Lung (tissue), 12 donors: ENCODE data around the gene CDH26. TPM values are rescaled to one million over a fixed set of nuclear protein-coding genes. Genes with fewer than 3 reads are reported as not detected.
A peak's percentile ranks its signal among the peaks of the same experiment; 100 is the strongest.

Experiments
- ATAC-seq: fragments of 200-7000 bp; cut with Tn5 transposase; one replicate; pipeline ENCODE4 v1.9.1; 2020; ENCODE audit warnings: moderate number of reproducible peaks; ENCODE audit not compliant: insufficient read depth, low FRiP score
- DNase-seq, 3 donors: peaks; one replicate each; pipeline ENCODE4 v3.0.0-alpha.2; 2013 to 2017
- H3K27ac ChIP-seq, 2 donors: one replicate each; pipeline ENCODE4 v1.5.1; 2013; ENCODE audit warnings: mild to moderate bottlenecking in 2 of 2, moderate library complexity in 2 of 2, control low read depth in 1 of 2, inconsistent platforms in 1 of 2, low read depth in 1 of 2, low read length in 1 of 2
- H3K27me3 ChIP-seq, 3 donors: one replicate each; pipeline ENCODE4 v1.5.1; 2013; ENCODE audit warnings: low read length in 2 of 3; ENCODE audit not compliant: control insufficient read depth in 3 of 3, insufficient read depth in 3 of 3
- H3K36me3 ChIP-seq, 4 donors: one replicate each; pipeline ENCODE4 v1.5.1; 2013; ENCODE audit warnings: low read length in 4 of 4, mild to moderate bottlenecking in 1 of 4, moderate library complexity in 1 of 4; ENCODE audit not compliant: control insufficient read depth in 4 of 4, insufficient read depth in 4 of 4
- H3K4me1 ChIP-seq, 5 donors: one replicate each; pipeline ENCODE4 v1.5.1; 2013; ENCODE audit warnings: low read length in 5 of 5, mild to moderate bottlenecking in 2 of 5, moderate library complexity in 1 of 5; ENCODE audit not compliant: control insufficient read depth in 5 of 5, insufficient read depth in 5 of 5
- H3K4me3 ChIP-seq: one replicate; pipeline ENCODE4 v1.5.1; 2013; ENCODE audit warnings: mild to moderate bottlenecking, control low read depth, moderate library complexity
- H3K9ac ChIP-seq, 2 donors: one replicate each; pipeline ENCODE4 v1.5.1; 2013; ENCODE audit warnings: low read length in 2 of 2, control low read depth in 1 of 2; ENCODE audit not compliant: insufficient read depth in 1 of 2
- H3K9me3 ChIP-seq, 4 donors: one replicate each; pipeline ENCODE4 v1.5.1; 2013; ENCODE audit warnings: low read length in 3 of 4, mild to moderate bottlenecking in 1 of 4, moderate library complexity in 1 of 4; ENCODE audit not compliant: control insufficient read depth in 4 of 4, insufficient read depth in 3 of 4
- WGBS, 2 donors: extraction: QIAGEN DNeasy Blood & Tissue Kit; methylation state at CpG; one replicate each; pipeline ENCODE4 v1.1.7; 2013; 5-methylcytosine and 5-hydroxymethylcytosine counted together
- polyA plus RNA-seq, 2 donors: library from polyadenylated mRNA; stranded (reverse); fragments of 200-250 nt; gene quantifications; one replicate each; pipeline ENCODE4 v1.2.1, GENCODE V29; 2013
- total RNA-seq, 2 donors: library from RNA; depleted of rRNA in 1 of 2; stranded (reverse); fragments of >200 nt in 1 of 2; gene quantifications; one replicate each; pipeline ENCODE4 v1.2.1, GENCODE V29; 2014 to 2021
- TF ChIP-seq, protein P1 (sequence below): IDR thresholded peaks from 2 replicates; pipeline ENCODE4 v1.5.1; 2012; ENCODE audit warnings: mild to moderate bottlenecking; ENCODE audit errors: control extremely low read depth, extremely low read depth
- donor health status: control.
- donor health status: control.
- donor health status: Bipolar disorder and iron deficiency.
- donor health status: healthy.
- donor health status: DM: yes; HTN: yes; CAD: no.

Gene CDH26
- total and polyA plus RNA-seq, 4 donors: 5.7 to 11.3 (median 7.8) TPM

DNA sequence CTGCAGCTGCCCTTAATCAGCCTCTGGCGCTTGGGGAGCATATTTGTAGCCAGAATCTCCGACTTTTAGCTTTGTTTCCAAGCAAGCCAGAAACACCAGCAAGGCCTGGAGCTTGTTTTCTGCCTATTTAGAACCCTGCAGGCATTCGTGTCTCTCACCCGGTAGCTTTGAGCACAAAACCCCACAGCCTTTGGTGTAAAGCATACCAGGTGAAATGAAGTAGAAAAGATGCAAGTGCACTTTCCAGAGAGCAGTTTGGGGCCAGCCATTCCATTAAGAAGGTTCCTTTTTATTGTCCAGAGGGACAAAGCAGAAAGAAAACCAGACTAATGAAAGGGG lies 17.3 kb upstream of the CDH26 start:
- Histone ChIP-seq H3K27ac (peak overlapping the region; percentile 97 to 100), H3K4me3 (peak overlapping the region; percentile 73), H3K9ac (peak overlapping the region; percentile 75 to 89), H3K9me3 (no peaks in the 10 kb centered on the region), H3K4me1 (peaks cover 8 to 69% (median 25%) of the 10 kb centered on the region in 5 donors), H3K27me3 (no peaks in the 10 kb centered on the region), H3K36me3 (peaks cover 0 to 18% (median 8%) of the 10 kb centered on the region in 4 donors)
- TF ChIP-seq, protein P1, sequence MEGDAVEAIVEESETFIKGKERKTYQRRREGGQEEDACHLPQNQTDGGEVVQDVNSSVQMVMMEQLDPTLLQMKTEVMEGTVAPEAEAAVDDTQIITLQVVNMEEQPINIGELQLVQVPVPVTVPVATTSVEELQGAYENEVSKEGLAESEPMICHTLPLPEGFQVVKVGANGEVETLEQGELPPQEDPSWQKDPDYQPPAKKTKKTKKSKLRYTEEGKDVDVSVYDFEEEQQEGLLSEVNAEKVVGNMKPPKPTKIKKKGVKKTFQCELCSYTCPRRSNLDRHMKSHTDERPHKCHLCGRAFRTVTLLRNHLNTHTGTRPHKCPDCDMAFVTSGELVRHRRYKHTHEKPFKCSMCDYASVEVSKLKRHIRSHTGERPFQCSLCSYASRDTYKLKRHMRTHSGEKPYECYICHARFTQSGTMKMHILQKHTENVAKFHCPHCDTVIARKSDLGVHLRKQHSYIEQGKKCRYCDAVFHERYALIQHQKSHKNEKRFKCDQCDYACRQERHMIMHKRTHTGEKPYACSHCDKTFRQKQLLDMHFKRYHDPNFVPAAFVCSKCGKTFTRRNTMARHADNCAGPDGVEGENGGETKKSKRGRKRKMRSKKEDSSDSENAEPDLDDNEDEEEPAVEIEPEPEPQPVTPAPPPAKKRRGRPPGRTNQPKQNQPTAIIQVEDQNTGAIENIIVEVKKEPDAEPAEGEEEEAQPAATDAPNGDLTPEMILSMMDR: no peak
- ATAC-seq (peak; percentile 3), DNase-seq (no peak)
- 0% methylated on average over 4 of the region's 4 CpGs for WGBS, 2 donors

- DNase-seq: no peak
- Histone ChIP-seq H3K27ac (no peak overlapping the region), H3K9me3 (no peaks in the 10 kb centered on the region), H3K36me3 (peaks cover 0 to 18% (median 8%) of the 10 kb centered on the region in 4 donors), H3K9ac (no peak overlapping the region), H3K27me3 (no peaks in the 10 kb centered on the region), H3K4me1 (peaks cover 8 to 65% (median 24%) of the 10 kb centered on the region in 5 donors), H3K4me3 (no peak overlapping the region)
- no peak for ATAC-seq
- WGBS, 2 donors: 75 to 82% methylated on average over 2 of the region's 2 CpGs
- TF ChIP-seq, protein P1: no peak
Measured at GRCh38 chr20:59942245-59942644, 16.0 kb upstream of the CDH26 start.

GRCh38 chr20:59944726-59945125 lies 13.5 kb upstream of the CDH26 start:
- ATAC-seq: no peak
- H3K4me1 ChIP-seq: peaks cover 0 to 58% (median 14%) of the 10 kb centered on the region in 5 donors
- H3K9ac ChIP-seq: no peak overlapping the region

DNA sequence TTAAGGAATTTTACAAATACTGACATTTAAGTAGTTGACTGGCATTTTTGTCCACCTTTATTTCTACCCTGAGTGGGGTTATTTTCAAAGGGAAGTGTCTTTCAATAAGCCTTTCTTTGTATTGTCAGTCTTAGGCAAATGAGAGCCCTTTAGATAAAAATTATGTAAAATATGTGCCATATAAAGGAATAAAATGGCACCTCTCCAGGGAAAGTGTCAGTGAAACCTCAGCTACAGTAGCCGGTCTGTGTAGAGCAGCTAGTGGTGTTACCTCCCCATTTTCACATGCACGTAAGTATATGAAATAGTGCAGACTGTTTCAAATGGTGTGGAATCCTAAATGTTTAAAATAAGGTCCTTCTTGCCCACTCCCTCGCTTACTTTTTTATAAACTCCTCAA lies 13.0 kb upstream of the CDH26 start:
- Histone ChIP-seq H3K27me3 (no peaks in the 10 kb centered on the region), H3K27ac (no peak overlapping the region), H3K9me3 (no peaks in the 10 kb centered on the region), H3K4me1 (peaks cover 0 to 58% (median 14%) of the 10 kb centered on the region in 5 donors), H3K36me3 (peaks cover 0 to 21% (median 8%) of the 10 kb centered on the region in 4 donors), H3K4me3 (no peak overlapping the region), H3K9ac (no peak overlapping the region)
- no peak for DNase-seq
- TF ChIP-seq, protein P1: no peak
- ATAC-seq: no peak
- 61 to 76% methylated on average over 3 of the region's 3 CpGs for WGBS, 2 donors

More at GRCh38 chr20:59944726-59945125, 13.5 kb upstream of the CDH26 start:
- 87 to 91% methylated on average over 7 of the region's 7 CpGs for WGBS, 2 donors
- no peak overlapping the region for H3K27ac ChIP-seq
- H3K27me3 ChIP-seq: no peaks in the 10 kb centered on the region
- H3K4me3 ChIP-seq: no peak overlapping the region
- DNase-seq: no peak
- H3K9me3 ChIP-seq: no peaks in the 10 kb centered on the region
- H3K36me3 ChIP-seq: peaks cover 0 to 21% (median 8%) of the 10 kb centered on the region in 4 donors
- TF ChIP-seq, protein P1: no peak
